Activated CD4-positive, alpha-beta T cell treated with anti-CD3 and anti-CD28 coated beads for 4 hours (primary cell): ENCODE measurements around the gene EFNA5.

Experiments used
- DNase-seq, 2 donors: peaks; one replicate each; pipeline ENCODE4 v3.0.0-alpha.2; 2020

The EFNA5 gene

DNA sequence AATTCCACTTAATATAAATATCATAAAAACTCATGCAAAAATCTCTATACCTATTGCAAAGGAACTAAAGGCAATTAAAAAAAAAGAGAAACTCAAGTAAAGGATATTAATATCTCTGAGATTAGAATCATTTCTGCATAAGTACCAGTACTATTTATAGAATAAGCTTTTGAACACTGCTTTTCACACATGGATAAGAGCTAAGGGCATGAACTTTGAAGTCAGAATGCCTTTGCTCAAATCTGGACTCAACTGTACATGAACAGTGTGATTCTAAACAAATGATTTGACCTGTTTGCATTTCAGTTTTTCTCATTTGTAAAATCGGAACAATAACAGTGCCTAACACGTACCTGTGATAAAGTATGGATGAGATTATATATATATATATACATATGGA lies 255.9 kb downstream of the EFNA5 start:
- no peak for DNase-seq

DNA sequence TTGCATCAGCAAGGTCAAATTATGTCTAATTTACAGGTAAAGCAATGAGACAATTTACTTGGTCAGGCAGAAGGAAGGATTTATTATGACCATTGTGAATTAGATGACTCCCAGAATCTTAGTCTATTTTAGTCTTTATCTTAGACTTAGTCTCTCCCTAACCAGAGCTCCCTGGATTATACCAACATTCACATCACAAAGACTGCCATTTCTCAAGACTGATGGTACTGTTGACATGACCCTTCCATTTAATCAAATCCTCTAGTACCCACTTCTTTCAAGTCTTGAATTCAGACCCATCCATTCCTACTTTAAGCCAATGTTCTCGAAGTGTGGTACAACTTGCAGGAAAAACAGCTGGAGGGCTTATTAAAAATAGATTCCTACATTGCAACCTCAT lies 257.0 kb downstream of the EFNA5 start:
- DNase-seq = no peak

DNA sequence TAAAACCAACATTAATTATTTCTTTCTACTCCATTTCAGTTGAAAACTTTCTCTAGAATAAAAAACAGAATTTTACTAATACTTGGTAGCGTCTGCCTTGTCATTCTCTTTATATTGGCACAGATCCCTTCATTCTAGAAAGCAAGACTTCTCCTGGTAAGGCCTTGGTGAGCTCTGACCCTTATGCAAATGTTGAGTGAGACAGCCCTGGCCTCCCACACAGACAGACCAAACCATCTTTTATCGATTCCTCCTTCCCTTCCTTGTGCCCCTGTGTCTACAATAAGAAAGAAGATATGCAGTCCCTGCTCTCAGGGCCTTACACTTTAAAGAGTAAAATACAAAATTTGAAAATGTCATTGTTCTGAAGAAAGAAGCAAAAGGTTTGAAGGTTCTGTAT lies 262.2 kb downstream of the EFNA5 start:
- no peak for DNase-seq

DNA sequence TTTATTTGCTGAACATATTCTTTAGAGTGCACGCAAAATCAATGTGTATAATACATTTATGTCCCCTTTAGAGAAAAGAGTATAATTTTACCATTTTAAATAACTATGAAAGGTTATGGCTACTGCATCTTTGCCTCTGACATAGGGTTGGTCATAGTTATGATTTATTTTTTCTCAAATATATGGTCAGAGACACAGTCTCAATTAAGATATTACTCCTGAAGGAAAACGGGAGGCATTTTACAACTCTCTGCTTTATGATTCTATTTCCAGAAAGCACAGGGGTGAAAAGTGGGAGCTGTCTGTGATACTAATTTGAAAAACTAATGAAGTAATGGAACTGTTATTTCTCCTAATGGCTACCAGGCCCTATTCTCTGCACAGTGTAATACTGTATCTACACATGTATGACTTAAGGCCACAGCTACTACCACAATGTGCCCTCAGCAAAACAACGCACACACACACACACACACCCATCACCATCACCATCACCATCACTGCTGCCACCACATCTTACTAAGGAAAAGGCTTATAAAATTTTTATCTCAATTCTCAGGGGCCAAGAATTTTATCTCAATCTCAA lies 262.9 kb downstream of the EFNA5 start:
- DNase-seq = no peak

DNA sequence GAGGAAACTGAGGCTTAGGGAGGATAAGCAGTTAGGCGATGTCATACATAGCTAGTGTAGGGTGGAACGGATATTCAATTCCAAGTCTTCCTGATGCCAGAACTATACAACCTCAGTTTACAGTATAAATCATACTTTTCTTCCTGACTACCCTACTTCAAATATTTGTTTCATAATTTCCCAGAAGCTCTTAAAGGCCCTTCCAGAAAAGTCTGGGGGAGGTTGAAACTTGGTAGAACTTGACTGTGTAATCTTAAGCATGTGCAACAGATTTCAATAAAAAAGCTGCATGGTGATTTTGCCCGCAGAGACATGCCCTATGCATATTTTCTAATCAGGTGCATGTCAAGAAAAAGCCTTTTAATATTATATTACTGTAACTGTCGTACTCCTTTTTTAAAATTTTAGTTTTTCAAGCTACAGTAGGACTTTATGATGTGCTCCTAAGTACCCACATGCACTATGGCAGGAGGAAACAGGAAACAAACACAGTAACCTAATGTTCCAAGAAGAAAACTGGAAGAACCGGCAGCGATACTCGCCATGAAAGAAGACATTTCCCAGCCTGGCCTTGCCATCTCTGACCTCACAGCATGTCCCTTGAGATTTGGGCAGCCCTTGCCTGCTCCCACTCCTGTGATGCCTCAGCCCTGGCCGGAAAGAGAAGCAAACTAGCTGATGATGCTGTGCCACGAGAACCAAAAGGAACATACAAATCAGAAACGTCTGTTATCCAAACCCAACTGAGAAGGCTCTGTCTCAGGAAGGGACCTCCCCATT lies 266.0 kb downstream of the EFNA5 start:
- no peak for DNase-seq

DNA sequence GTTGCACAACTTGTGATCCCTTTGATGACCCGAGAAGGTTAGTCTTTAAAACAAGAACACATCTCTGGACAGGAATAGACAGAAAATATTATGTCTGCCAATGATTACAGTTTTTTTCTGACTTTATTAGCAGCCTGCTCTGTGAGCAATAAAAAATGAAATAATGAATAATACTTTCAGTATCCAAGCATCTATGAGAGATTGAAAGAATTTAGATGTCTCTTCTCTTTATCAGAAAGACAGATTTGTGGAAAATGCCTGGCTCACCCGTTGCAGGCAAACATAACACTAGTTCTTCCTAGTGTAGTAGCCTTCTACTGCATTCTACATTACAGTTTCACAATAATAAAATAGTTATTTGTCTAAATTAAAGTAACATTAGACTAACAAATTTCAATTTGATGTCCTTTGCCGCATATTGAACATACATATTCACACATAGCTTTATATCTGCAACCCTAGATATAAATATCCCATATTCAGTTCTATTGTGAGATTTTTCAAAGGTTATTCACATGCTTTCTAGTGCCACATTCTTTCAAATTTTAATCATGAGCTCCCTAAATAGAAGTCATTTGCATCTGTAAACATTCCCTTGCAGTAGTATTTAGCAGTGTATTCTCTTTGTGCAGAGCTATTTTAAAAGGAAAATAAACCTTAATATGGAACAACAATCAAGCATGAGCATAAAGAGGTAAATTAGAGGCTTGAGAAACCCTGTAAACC lies 267.3 kb downstream of the EFNA5 start:
- DNase-seq = no peak

DNA sequence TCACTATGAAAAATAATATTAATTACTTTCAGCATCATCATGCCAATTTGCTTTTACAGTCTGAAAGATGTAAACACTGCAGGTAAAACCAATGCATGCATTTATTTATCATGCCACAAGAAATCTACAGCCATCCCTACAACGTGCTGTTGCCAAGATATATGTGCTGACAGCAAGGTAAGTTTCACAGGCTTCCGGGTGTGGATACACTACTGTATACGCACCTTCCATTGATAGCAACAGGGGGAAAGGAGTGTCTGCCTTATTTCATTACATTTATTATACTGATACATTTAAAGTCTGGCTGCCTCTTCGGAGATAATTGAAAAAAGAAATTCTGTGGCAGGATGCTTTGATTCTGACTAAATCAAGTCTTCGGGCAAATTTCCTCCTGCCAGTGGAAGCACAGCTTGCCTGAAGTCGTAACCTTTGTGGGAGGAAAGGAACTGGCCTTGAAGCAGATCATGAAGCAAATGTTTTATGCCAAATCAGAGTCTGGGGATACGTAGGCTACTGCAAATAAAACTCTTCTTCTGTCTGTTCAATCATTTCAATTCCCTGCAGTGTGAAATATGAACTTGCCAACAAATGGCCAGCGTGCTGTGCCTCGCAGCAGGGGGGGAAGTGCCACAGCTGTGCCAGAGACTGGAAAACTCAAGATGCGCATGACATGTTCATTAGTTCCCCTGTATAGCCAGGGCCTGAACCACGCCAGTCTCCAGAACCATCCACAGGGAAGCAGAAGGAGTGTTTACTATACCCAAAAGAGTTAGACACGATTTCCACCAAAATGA lies 268.1 kb downstream of the EFNA5 start:
- DNase-seq = no peak

DNA sequence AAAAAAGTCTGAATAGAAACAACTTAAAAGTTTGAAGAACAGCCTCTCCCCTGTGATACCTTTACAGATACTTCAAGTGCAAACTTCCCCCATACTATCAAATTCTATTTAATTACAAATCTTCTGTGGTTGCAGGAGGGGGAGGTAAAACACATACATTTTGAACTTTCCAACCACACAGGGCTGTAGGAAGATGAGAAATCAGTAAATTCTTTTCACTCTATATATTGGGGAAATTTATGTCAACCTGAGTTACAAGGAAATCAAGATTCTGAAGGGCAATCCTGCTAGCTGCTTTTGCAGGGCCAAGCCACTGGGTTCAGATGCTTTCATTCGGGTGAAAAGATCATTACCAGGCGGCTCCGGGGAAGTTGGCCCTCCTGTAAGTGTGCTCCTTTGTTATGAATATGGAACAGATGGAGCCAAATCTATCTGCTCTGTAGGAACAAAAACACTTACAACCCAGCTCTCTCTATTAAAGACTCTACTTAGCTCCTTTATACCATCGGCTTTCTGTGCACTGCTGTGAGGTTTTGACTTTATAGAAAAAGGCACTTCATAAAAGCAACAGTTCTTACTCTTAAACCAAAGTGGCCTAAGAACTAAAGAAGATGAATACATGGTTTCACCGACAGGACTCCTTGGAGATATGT lies 269.1 kb downstream of the EFNA5 start:
- DNase-seq = no peak

DNA sequence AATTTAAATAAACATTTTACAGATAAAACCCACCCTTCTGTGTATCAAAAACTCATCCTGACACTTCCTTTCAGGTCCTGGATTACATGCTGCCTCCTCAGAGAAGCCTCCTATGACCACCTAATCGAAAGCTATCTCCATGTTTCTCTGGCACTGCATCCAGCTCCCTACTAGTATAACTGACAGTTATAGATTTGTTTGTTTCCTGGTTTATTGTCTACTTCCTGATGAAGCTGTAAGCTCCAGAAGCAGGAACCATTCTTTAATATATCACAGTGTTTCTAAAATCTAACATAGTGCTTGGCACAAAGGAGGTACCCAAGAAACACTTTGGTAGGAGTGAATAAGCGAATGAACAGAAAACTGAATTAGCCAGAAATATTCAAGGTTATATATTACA lies 270.4 kb downstream of the EFNA5 start:
- DNase-seq = no peak

DNA sequence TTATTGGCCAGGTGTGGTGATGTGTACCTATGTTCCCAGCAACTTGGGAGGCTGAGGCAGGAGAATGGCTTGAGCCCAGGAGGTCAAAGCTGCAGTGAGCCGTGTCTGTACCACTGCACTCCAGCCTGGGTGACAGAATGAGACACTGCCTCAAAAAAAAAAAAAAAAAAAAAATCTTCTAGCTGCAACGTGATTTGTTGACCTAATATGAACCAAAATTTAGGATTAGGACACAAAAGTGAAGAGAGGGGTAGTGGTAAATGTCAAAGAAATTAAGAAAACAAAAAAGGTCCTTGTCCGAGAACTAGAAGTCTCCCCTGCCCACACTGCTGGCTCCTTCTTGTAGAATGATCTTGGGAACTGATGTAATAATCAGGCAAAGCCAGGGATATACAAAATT lies 272.0 kb downstream of the EFNA5 start:
- DNase-seq = no peak

DNA sequence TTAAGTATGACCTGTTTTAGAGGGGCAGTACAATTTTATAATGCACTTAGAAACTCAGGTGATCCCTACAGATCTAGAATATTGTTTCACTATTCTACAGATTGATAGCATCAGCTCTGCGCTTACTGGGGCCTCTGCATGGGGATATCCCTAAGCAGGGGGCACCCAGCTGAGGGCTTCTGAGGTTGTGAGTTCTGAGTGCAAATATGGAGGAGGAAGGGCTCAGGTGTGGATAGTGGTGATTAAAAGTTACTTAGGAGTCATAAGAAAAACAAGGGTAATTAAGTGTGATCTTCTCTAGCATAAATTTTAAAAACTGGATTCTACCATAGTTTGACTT lies 274.4 kb downstream of the EFNA5 start:
- DNase-seq = no peak

DNA sequence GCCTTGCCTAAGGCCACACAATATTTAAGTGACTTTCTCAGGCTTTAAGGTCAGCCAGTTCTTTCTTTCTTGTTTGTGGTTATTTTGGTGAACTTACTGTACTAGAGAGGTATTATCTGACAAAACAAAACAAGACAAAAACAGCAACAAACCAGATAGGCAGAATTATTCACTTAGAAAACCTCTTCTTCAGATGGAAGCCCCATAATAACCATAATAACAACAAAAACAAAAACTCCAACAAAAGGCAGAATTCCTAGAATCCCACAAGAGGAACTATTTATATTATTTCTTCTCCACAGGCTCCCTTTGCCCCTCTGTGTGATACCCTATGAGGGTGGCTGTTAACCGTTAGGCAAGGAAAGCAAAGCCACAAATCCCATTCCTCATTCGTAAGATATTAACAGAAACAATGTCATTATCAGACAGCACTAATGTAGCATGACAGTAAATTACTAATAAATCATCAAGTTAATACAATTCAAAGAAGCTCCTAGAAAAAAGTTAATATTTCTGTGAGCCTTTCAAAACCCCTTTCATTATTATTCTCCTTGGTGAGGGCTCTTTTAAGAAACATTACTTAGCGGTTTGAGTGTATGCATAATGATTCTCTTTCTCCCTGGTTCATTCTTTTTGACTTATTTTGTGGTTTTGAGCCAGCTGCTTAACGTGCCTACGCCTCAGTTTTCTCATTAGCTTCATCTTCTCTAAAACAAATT lies 274.9 kb downstream of the EFNA5 start:
- DNase-seq = no peak

DNA sequence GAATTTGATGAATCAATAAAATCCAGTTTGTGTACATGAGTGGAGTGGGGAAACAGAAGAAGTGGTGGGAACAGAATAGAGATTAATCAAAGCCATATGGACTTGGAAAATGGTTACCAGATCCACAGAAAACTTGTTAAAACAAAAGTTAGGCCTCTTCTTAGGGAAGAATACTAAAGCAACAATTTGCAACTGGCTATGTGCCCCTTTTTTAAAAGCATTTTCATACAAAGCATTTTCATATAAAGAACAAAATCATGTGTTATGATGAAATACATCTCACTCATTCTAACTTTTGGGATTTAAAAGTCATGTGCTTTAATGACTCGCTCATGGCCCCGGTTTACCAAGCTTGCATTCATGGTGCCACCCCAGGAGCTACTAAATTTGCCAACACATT lies 276.9 kb downstream of the EFNA5 start:
- no peak for DNase-seq

DNA sequence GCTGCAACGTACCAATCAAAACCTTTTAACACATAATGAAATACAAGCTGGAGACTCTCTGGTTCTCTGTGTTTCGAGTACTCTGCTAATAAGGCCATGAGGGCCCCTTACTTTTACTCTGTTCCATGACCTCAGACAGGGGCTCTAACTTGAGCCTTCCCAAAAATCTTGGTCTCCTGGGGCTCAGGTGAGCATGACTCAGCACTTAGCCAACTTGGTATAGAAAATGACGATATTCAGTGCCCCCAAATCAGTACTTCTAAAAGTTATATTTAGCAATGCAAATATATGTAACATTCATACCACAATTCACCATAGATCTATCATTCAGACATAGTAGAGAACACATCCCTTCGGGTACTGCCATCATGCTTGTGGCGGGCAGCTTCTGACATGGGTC lies 278.9 kb downstream of the EFNA5 start:
- DNase-seq = no peak

DNA sequence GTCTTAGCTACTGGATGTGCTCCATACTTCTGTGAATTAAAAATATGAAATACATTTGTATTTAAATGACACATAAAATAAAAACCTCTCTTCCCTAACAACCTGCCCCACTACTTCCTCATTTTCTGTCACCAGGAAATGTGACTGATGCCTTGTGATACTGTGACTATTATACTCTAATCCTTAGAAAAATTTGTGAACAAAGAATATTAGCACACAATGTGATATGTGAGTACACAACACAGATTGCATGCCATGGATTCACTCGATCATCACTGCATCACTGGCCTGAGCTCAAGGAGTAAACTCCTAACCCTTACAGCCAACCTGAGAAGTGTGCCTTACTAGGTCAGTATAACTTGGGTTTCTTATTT lies 281.0 kb downstream of the EFNA5 start:
- DNase-seq = no peak

DNA sequence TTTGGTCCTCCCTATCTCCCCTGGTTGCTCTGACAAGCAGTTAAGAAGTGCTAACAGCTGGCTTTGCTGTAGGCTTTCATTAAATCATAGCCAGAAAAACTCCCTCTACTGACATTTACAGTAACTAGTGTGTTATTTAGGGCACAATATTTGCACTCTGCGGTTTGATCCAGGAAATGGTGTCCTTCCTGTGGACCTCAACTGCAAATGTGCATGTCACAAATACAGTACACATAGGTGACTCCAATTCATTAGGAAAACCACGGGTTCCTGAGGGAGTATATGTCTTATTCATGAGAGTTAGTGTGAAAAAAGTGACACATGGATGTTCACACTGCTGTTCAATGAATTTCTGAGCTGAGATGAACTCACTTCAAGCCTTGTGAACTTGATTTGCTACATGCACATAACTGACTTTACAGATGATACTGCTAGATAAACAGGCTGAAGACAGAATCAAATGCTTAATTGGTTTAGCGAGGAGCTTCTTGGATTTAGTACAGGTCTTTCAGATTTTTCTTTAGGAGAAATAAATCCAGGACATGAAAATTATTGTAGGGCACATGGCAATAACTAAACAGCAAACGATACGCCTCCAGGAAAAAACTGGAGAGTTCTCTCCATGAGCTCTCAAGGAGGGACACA lies 281.5 kb downstream of the EFNA5 start:
- DNase-seq = no peak

DNA sequence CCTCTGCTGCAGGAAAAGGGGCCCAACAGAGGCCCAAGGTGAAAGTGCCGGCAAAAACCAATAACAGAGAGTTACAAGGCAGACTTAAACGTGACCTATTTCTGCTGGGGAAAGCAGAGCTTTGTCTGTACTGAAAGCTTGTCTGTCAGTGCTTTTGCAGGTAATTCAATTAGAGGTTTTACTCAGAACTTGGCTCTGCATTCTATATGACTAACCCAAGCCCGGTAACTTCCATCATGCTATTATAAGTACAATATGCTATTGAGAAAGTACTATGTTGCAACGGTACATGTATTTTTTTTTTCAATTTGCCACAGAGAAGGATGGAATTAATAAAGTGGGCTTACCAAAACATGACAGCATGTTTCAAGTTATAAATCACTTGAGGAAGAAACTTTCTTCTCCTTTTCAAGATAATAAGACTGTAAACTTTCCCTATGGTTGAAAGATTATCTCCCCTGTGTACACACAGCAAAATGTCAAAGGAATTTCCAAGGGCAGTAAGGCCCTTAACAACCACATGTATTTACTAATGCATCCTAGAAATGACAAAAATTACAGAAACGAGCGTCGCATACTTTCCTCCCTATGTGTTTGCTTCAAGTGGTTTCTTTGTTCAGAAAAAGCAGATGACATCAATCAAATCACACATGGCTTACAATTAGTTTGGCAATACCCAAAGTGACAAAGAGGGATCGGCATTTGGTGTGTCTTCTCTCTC lies 282.4 kb downstream of the EFNA5 start:
- no peak for DNase-seq

DNA sequence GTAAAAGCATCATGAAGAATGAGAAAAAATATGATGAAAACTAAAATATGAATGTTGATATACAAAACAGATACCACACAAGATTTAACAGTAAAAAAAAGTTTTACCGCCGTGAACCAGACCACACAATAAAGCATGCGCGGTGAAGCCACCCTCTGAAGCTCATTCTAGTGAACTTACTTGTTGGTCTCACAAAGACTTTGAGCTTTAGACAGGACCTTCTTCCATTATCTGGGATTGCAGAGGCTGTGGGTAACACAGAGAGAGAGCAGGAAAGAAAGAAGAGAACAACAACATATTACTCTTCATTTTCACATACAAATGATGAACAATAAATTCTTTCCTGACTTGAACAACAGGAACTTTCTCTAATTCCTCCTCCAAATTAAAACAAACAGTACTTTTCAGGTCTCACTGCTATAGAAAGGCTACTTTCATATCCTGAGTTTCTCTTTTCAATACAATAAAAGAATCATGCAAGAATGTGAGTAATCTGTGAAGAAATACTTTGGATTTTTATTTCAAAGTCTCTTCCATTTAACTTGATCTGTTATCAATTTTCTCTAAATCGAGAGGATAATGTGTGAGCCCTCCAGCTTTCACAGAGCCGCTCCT lies 283.1 kb downstream of the EFNA5 start:
- DNase-seq = no peak

DNA sequence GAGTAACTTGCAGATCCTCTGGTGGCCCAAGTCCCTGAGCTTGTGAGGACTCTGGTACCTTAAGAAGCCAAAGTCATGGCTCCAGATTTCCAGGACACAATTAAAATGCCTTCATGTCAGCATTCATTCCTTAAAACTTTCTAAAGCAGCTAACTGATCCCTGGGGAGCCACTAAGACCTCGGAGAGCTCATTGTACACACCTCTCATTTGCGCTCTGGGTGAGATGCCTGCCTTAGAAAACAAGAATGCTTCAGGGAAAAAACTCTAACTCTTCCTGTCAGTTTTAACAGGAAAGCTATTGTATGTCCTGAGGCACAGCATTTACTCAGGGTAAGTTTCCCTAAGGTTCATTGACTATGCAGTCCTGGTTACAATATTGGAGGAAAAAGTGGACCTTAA lies 285.0 kb downstream of the EFNA5 start:
- DNase-seq = no peak

DNA sequence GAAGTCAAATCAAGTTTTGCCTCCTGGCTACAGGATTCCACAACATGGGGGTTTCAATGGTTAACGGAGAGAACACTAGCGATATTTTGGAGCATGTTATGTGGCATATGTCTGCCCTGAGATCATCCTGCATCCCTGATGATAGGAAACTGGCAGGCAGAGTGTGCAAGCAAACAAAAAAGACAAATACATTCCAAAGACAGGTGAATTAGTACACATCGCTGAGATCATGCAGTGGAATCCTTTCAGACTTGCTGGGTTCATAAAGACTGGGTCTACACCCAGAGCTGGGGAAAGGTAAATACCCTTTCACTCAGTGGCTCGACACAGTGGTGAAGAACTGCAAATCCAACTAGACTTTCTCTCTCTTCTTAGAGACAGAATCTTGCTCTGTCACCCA lies 286.5 kb downstream of the EFNA5 start:
- DNase-seq = no peak

DNA sequence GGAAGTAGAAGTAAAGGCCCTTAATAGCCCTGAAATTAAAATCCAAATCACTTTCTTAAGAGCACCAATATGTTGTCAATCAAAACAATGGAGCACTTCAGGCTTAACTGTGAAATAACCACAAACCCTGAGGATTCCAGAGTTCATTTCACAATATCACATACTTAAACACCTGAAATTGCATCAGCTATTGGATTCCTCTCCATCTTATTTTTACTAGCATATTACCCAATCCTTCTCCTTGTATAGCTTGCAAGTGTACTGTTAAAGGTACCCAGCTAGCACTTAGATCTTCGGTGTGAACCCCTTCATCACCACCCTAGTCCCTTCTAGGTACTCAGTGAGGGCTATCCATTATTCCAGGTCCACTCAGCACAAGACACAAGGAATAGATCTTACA lies 287.3 kb downstream of the EFNA5 start:
- DNase-seq = no peak
